ENCODE data around the gene TUBAL3.

TUBAL3 gene

DNA sequence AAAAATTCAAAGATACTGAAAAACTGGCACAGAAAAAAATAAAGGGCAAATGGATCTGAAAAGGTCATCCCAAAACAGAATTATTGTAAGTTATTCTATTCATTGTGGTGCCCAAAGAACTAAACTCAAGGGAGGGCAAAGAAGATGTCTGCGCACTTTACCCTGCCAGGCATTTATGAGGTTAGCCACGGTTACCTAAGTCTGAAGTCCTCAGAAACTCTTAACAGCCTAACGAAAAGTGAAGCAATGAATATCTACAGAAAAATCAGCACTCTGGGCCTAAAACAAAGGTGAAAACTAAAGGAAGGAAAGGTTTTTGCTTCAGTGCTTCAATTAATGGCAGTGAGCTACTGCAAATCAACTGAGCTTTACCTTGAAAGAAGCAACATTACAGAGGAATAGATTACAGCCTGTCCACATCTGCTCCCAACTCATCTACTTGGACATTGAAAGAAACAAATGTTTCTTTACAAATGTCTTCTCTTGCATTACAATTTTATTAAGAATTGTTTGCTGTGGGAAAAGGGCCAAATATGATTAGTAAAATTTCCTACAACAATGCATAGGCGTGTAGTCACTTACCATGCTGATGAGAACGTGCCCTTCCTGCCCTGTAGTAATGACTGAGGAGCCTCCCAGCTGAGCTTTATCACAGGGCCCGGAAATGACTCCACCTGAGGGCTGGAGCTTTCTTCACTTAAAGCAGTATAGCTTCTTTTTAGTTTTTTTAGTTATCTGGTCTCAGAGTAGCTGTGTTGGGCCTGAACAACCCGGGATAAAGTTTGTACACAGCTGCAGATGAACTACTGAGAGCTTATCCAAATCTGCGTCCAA is at the start of gene TUBAL3:
Gene TUBAL3, minus strand, starts transcription at position 621 of the 834 bp plus-strand sequence. Its CDS starts 36 bp downstream, at position 585.
- DNase-seq, result no peak

GRCh38 chr10:5453749-5454489 is 49.3 kb upstream of the TUBAL3 start:
- DNase-seq, result no peak

DNA sequence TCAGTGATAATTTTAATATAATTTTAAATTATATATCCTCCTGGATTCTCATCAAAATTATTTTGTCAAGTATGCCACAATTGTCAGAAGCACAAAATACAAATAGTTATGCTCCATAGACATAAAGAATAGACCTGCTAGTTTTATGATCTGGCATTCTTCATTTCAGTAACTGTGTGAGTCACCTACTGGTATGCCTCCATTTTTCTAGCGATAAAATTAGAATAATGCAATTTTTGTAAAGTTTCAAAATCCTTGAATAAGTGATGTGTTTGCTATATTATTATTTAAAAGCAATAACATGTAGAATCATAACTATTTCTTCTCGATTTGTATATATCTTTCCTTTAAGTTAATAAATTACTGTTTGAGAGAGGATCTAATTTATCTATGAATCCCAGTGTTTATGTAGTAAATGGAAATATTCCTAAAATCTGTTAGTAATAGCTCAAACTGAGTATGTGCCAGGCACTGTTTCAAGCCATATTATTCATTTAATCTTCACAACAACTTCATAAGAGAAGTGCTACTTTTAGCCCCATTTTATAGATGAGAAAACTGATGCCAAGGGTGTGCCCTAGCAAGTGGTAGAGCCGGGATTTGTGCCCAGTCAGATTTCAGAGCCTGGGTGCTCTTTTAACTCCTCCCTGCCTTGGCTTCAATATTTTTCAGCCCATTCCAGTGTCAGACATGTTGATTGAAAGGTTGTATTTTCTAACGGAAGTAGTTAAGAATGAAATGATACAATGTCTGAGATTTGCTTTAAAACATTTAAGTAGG is 46.2 kb upstream of the TUBAL3 start:
- DNase-seq, result no peak

GRCh38 chr10:5449823-5450222 is 45.2 kb upstream of the TUBAL3 start:
- peak; percentile 50 to 58 for DNase-seq

DNA sequence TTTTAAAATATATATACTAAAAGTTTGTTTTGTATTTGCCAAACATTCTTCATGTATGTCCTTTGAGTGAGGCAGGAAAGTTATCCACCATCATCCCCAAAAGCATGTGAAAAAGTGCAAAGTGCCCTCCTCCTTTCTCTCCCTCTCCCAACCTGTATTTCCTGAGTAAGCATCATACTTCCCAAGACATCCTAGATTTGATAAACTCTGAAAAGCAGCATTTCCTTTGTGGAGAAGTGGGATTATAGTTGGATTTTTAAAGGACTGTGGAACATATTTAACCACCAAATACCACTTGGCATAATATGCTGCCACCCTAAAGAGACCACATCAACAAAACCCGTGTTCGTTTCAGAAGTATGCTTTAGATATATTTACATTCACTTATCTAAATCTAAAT is 44.6 kb upstream of the TUBAL3 start:
- DNase-seq, result no peak

GRCh38 chr10:5448333-5449001 is 43.8 kb upstream of the TUBAL3 start:
- no peak for DNase-seq

DNA sequence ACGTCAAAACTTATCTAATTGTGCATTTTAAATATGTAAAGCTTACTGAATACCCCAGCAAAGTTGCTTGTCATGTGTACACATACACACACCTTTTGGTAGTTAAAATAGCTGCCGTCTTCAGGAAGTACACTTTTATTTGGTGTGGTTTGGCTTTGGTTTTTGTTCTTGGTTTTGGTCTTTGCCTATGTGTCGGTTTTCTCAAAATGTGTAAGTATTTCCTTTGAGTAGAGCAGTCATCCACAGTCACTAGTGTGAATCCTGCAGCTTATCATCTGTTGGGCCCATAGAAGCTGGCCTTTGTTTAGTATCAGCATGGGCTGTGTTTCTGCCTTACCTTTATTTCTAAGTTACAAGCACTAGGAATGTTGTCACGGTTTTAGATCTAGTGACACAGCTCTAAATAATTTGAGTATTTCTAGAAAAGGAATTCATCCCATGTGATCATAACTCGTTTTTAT is 43.0 kb upstream of the TUBAL3 start:
- DNase-seq, result no peak

GRCh38 chr10:5447056-5447455 is 42.4 kb upstream of the TUBAL3 start:
- DNase-seq, result no peak

- peak; percentile 55 to 67 for DNase-seq
Measured at GRCh38 chr10:5446390-5446926, 41.8 kb upstream of the TUBAL3 start.

- DNase-seq, result no peak
Measured at GRCh38 chr10:5445006-5445405, 40.4 kb upstream of the TUBAL3 start.

GRCh38 chr10:5443429-5443828 is 38.8 kb upstream of the TUBAL3 start:
- DNase-seq, result no peak

- DNase-seq, result no peak
Measured at GRCh38 chr10:5442990-5443370, 38.4 kb upstream of the TUBAL3 start.

GRCh38 chr10:5442065-5442989 is 37.7 kb upstream of the TUBAL3 start:
- DNase-seq, result peak; percentile 30 to 90

- DNase-seq, result no peak
Measured at GRCh38 chr10:5441106-5441505, 36.5 kb upstream of the TUBAL3 start.

- DNase-seq, result no peak
Measured at GRCh38 chr10:5440206-5440605, 35.6 kb upstream of the TUBAL3 start.

DNA sequence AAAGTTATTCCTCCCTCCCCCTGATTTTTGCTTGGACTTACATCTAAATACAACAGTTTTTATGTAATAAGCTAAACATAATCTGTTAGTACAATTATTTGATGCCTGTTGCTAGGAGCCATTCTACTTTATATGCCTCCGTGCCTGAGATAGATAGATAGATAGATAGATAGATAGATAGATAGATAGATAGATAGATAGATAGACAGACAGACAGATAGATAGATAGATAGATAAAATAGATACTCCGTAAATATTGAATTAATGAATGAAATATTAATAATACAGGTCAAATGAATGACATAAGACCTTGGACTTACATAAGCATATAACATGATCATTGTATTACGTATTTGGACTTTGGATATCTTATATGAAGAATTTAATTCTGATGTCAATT is 30.7 kb upstream of the TUBAL3 start:
- no peak for DNase-seq

DNA sequence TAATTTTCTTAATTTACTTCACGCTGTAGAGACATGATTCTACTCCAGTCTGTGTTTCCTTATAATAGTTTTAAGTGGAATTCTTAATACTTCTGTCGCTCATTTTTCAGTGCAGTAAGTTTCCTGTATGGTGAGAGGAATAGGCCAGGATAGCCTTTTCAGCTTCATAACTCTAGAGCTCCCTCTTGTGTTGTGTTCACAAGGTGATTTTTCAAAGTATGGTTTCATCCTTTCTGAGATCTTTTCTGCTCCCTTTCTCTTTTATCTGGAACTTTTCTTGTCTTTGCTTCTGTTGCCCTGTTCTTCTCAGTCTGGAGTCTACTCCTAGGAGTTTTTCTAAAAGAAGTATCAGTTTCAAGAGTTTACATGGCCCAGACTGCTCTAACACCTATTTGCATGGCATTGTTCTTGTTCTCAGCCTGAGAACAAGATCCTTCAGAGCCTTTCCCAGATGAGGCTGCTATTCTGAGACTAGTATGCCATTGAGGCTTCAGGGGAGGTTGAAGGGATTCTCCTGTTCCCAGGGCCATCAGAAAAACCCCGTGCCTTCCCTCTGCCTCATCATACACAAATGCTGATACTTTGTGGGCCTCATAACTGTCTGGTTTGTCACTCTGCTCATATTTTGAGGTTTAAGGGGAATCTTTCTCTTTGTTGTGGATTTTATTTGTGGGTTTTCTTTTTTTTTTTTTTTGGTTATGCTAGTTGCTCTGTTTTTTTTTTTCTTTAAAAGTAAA is 29.6 kb upstream of the TUBAL3 start:
- peak; percentile 16 to 69 for DNase-seq

DNA sequence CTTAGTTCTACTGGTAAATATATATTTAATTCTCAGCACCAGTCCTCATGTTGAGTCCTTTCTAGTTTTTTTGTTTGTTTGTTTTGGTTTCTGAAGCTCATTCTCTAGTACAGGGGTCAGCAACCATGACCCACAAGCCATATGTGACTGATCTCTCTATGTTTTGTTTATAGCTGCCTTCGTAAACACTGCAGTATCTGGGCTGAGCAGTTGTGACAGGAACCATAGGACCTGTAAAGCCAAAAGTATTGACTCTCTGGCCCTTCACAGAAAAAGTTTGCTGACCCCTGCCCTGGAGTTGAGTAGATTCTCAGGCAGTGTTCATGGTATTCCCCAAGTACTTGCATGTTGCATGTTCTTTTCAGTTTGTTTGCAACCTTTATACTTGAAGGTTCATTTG is 28.6 kb upstream of the TUBAL3 start:
- no peak for DNase-seq

DNA sequence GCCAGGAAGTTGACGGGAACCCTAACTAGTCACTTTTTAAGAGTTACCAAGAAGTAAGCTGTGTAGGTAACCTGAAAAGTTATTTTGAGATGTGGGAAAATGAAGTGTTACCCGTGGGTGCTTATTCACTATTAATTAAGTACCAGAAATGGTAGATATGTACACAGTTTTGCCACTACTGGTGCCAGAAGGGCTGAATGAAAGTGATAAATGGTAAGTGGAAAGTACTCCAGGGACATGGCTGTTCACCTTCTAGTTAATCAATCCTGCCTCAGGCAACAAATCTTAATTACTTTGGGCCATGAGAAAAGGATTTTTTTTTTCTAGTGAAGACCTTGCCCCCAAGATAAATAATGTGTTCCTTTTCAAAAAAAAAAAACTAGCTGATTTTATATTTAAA is 23.5 kb upstream of the TUBAL3 start:
- DNase-seq, result no peak

GRCh38 chr10:5424751-5425150 is 20.1 kb upstream of the TUBAL3 start:
- no peak for DNase-seq

DNA sequence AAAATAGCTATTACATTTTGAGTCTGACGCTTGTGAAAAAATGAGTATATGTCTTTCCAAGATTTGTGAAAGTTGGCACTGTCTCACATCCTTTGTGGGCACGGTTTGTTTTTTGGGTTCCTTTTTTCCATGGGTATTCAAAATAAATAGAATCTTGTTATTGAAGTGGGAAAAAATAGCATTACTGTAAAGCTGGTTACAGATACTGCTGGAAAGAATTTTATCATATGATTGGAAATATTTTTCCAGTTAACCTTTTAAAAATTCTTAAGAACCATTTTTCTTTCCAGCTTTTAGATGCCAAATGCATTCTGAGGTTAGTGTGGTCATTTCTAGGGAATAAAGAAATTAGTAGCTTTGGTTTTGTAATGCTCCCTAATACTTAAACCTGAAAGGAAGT is 19.1 kb upstream of the TUBAL3 start:
- DNase-seq, result no peak
